GM19438 (cell line): ENCODE results near the gene GPSM1.

Experiments used
- ATAC-seq: cut with Tn5 transposase; IDR thresholded peaks from one replicate; pipeline ENCODE4 v1.9.1; 2021; ENCODE audit warnings: low read depth; ENCODE audit not compliant: unreplicated experiment

GPSM1 gene

DNA sequence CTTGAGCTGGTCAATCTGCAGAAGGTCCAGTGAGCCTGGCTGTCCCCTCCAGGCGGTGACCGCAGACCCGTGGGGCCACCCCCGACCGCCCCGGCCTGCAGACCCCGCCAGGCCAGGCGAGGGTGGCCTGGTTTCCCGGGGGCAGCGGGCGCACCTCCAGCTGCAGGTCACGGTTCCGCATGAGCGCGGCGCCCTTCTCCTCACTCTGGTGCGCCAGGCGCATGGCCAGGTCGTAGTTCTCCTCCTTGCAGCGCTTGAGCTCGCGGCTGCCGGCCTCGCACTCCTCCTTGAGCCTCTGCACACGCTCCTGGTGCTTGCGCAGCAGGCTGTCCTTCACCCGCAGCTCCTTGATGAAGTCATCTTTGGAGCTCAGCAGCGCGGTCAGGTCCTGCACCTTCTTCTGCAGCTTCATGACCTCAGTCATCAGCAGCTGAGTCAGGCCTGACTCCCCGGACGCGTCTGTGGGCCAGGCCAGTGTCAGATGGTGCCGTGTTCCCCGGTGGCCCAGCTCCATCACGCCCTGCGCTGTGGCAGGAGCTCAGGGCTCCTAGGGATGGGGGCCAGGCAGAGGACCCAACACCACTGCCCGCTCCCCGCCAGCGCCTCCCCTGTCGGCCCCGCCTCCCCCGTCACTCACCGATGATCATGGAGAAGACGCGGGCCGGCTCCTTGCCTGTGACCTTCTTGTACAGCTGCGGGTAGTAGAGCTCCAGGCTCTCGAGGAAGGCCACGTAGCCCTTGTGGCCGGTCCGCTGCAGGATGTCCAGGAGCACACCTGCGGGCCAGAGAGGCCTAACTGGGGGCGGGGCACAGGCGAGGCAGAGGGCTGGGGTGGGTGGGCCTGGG, 43.6 kb downstream of the GPSM1 start:
- no peak for ATAC-seq

- no peak for ATAC-seq
Observed at GRCh38 chr9:136371533-136371880, 44.2 kb downstream of the GPSM1 start.

DNA sequence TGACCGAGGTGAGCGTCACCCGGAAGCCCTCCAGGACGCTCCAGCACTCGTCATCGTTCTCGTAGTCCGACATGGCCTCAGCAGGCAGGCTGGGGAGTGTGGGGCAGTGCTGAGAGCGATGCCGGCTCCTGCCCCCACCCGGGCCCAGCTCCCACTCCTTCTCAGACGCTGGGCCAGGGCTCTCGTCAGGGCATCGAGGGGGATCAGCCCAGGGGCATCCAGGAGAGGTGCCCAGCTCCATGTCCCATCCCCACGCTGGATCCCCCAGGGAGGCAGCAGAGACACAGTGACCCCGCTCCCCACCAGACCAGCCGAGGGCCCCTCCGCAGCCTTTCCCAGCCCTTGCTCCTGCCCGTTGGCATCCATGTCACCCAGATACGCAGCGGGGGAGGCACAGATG, 44.7 kb downstream of the GPSM1 start:
- ATAC-seq = no peak

DNA sequence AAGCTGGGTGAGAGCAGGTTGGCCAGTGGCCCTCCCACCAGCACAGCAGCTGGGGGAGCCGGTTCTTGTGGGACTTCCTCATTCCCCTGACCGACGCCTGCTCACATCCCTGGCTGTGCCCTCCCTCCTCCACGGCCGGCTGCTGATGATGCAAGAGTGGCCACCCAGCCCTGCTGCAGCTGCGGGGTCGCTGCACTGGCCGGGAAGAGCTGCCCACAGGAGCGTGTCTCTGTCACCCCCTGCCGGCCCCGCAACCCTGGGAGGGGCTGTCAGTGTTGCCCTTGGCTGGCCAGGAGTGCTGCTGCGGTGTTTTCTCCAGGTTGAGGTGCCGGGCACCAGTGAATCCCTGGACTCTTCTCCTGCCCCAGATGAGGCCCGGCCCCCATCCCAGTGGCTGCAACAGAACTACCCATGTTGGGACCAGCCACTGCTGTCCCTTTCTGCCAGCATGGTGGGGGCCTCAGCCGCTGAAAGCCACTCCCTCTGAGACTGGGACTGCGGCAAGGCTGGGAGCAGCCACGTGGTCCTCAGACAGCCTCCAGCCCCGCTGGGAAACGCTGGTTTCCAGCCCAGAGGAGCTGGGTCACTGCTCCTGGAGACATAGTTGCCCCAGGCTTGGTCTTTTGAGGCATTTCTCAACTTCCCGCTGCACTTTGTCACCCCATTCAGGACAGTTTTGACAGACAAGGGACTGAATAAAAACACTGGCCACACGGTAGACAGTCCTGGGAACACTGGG, 45.4 kb downstream of the GPSM1 start:
- no peak for ATAC-seq

GRCh38 chr9:136373300-136374182, 46.2 kb downstream of the GPSM1 start, which contains the start of gene CARD9:
Gene CARD9, minus strand, starts transcription at chr9:136373669. Its CDS starts 1,591 bp downstream, at chr9:136372078.
- ATAC-seq = no peak

DNA sequence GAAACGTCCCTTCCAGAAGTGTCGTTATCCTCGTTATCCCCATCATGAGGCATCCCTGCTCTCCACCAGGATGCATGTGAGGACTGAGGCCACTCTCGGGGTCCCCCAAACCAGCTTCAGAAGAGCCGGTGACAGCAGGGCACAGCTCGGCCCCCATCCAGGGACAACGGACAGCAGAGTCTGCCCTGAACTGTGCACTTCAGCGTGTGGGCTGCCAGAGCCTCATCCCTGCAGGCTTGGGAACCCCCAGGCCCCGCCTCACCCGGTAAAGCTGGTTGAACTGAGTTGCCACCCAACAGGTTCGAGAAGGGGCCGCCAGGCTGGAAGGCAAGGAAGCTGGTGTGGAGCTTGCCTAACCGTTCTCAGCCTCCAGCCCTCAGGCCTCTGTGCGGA, 46.8 kb downstream of the GPSM1 start:
- ATAC-seq = no peak

GRCh38 chr9:136375096-136375495, 47.8 kb downstream of the GPSM1 start:
- no peak for ATAC-seq

DNA sequence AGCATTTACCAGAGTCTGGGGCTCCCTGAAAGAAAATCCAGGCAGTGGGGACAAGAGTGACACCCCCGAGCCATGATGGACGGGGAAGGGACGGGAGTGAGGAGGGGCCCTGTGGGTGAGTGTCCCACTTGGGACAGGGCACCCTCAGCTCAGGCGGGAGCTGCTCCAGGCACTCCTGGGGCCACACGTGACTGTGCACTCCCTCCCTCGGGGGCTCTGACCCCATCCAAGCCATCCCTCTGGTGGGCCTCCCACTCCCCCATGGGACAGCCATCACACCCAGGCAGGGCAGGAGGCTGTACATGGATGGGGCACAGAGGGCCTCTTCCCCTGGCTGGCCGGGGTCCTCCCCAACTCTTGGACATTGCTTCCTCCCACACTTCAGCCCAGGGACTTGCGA, 49.1 kb downstream of the GPSM1 start:
- no peak for ATAC-seq

DNA sequence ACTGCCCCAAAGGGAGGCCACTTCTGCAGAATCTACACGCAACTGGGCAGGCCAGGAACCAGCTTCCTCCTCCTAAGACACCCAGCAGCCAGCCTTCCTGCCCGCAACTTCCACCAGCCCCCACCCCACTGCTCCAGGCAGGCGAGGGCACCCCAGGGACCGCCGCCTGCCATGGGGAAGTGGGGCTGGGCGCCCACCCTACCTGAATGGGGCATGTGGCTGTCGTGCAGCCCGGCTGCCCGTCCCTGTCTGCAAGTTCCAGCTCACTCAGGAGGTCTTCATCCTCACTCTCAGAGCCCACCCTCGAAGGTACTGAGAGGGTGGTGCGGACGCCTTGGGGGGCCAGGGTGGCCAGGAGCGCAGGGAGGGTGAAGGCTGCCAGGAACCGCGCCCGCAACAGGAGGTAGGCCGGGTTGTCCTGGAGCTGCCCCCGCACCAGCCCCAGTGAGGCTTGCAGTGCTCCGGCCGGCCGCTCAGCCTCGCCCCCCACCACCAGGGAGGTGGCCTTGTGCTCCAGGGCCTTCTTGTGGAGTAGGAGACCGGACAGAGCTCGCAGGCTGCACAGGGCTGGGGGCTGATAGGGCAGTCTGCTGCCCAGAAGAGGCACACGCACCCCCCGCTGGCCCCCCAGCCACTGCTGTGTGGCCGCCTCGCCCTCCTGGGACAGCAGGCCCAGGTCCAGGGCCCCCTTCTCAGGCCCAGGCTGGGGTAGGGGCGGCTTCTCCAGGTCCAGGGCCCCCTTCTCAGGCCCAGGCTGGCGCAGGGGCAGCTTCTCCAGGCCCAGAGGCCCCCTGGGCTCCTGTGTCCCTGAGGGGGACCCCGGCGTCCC, 50.2 kb downstream of the GPSM1 start:
- ATAC-seq = no peak

- ATAC-seq = no peak
Observed at GRCh38 chr9:136378170-136379002, 51.0 kb downstream of the GPSM1 start.

- ATAC-seq = no peak
Observed at GRCh38 chr9:136379003-136379287, 51.6 kb downstream of the GPSM1 start.

GRCh38 chr9:136379401-136379800, 52.1 kb downstream of the GPSM1 start:
- ATAC-seq = no peak

GRCh38 chr9:136379891-136380290, 52.6 kb downstream of the GPSM1 start:
- no peak for ATAC-seq

GRCh38 chr9:136380381-136380780, 53.0 kb downstream of the GPSM1 start:
- no peak for ATAC-seq

- ATAC-seq = no peak
Observed at GRCh38 chr9:136381311-136381710, 54.0 kb downstream of the GPSM1 start.

- ATAC-seq = no peak
Observed at GRCh38 chr9:136381966-136382513, 54.7 kb downstream of the GPSM1 start.

- ATAC-seq = no peak
Observed at GRCh38 chr9:136383436-136383835, 56.1 kb downstream of the GPSM1 start.

- no peak for ATAC-seq
Observed at GRCh38 chr9:136385015-136385414, 57.7 kb downstream of the GPSM1 start.

- ATAC-seq = no peak
Observed at GRCh38 chr9:136386018-136386417, 58.7 kb downstream of the GPSM1 start.
